Endothelial cell of umbilical vein (primary cell): Measurements from ENCODE around the gene LRFN2. TPM values are rescaled to one million over a fixed set of nuclear protein-coding genes. Genes with fewer than 3 reads are reported as not detected.

Experiments used
- BruUV-seq: library from RNA; stranded (reverse); fragments of 400-500 nt; replicated peaks from 2 replicates; lab custom pipeline; 2021; lab: Mats Ljungman, UMichigan
- CTCF ChIA-PET: fragments of 300-600, 350-600 bp; sonication (Branson Sonifier 250); formaldehyde crosslinking; loops from one replicate; lab custom pipeline; 2021; ENCODE audit warnings: antibody characterized with exemption, inconsistent platforms; lab: Charles Lee
- POLR2A ChIA-PET: fragments of 300-600, 350-600 bp; sonication (Branson Sonifier 250); formaldehyde crosslinking; loops from one replicate; lab custom pipeline; 2021; ENCODE audit warnings: antibody characterized with exemption, inconsistent platforms; lab: Charles Lee
- DNase-seq: peaks from one replicate; pipeline ENCODE4 v3.0.0-alpha.2; 2011; ENCODE audit warnings: low read depth, low spot score
- FAIRE-seq: peaks from 2 replicates; lab custom pipeline; 2011; peaks lifted over from hg19 to GRCh38; lab: Jason Lieb, UNC
- H2AFZ ChIP-seq: 2 replicates; pipeline ENCODE4 v1.6.0; 2012; ENCODE audit warnings: low read depth, low read length, control low read depth, inconsistent platforms
- H3K27ac ChIP-seq: 2 replicates; pipeline ENCODE4 v1.5.1; 2011; ENCODE audit warnings: low read depth, mild to moderate bottlenecking, control low read depth, low read length, moderate library complexity; ENCODE audit not compliant: insufficient read depth
- H3K27me3 ChIP-seq, 2 experiments: 2 replicates each; pipeline versions ENCODE4 v1.6.0 to v1.6.1; 2011; ENCODE audit warnings: low read length in 2 of 2, mixed read lengths in 1 of 2; ENCODE audit not compliant: control insufficient read depth in 2 of 2, insufficient read depth in 2 of 2
- H3K36me3 ChIP-seq, 2 experiments: 2 replicates in 1 of 2; 3 replicates in 1 of 2; pipeline ENCODE4 v1.5.1; 2011; ENCODE audit warnings: low read length in 2 of 2, mild to moderate bottlenecking in 1 of 2, moderate library complexity in 1 of 2; ENCODE audit not compliant: control insufficient read depth in 2 of 2, insufficient read depth in 2 of 2; ENCODE audit errors: extremely low read depth in 1 of 2
- H3K4me1 ChIP-seq: 3 replicates; pipeline ENCODE4 v1.5.1; 2011; ENCODE audit warnings: mild to moderate bottlenecking, low read length; ENCODE audit not compliant: control insufficient read depth, insufficient read depth; ENCODE audit errors: extremely low read depth
- H3K4me2 ChIP-seq: 2 replicates; pipeline ENCODE4 v1.6.1; 2011; ENCODE audit warnings: low read length, control low read depth, mixed read lengths; ENCODE audit not compliant: insufficient read depth
- H3K4me3 ChIP-seq, 3 experiments: fragments of 200-600 bp in 1 of 3; sonication (generic), shearing (Covaris generic) in 1 of 3; replicated peaks in 1 of 3; 2 replicates each; pipeline ENCODE4 v1.5.1; 2011 to 2016; ENCODE audit warnings: control low read depth in 3 of 3, low read length in 3 of 3, mild to moderate bottlenecking in 2 of 3, inconsistent platforms in 1 of 3, low read depth in 1 of 3, moderate library complexity in 1 of 3; ENCODE audit not compliant: insufficient read depth in 1 of 3
- H3K79me2 ChIP-seq: 2 replicates; pipeline ENCODE4 v1.6.0; 2012; ENCODE audit warnings: low read length, inconsistent platforms; ENCODE audit not compliant: control insufficient read depth, insufficient read depth
- H3K9ac ChIP-seq: replicated peaks from 2 replicates; pipeline ENCODE3; 2011; ENCODE audit warnings: low read length, control low read depth; ENCODE audit not compliant: insufficient read depth; ENCODE audit errors: extremely low read depth
- H3K9me1 ChIP-seq: replicated peaks from 3 replicates; pipeline ENCODE4 v1.6.0; 2011; ENCODE audit warnings: mild to moderate bottlenecking, low read length; ENCODE audit not compliant: control insufficient read depth, insufficient read depth; ENCODE audit errors: extremely low read depth
- H3K9me3 ChIP-seq: replicated peaks from 2 replicates; pipeline ENCODE4 v1.5.1; 2012; ENCODE audit warnings: low read length, inconsistent platforms; ENCODE audit not compliant: control insufficient read depth, insufficient read depth
- H4K20me1 ChIP-seq: replicated peaks from 2 replicates; pipeline ENCODE3; 2011; ENCODE audit warnings: mild to moderate bottlenecking, low read length; ENCODE audit not compliant: control insufficient read depth, insufficient read depth; ENCODE audit errors: extremely low read depth
- EZH2 ChIP-seq: IDR thresholded peaks from 2 replicates; pipeline ENCODE4 v1.6.1; 2012; ENCODE audit warnings: borderline replicate concordance, low read depth, mild to moderate bottlenecking, moderate library complexity, low read length, inconsistent platforms; ENCODE audit not compliant: severe bottlenecking
- GATA2 ChIP-seq: IDR thresholded peaks from 2 replicates; pipeline ENCODE4 v1.7.0; 2011; ENCODE audit warnings: low read depth, mild to moderate bottlenecking, moderate library complexity, mixed read lengths, low read length; ENCODE audit not compliant: insufficient read length, insufficient read depth
- JUN ChIP-seq: IDR thresholded peaks from 2 replicates; pipeline ENCODE4 v1.6.1; 2011; ENCODE audit warnings: borderline replicate concordance, low read depth; ENCODE audit not compliant: insufficient read length, insufficient read depth
- MYC ChIP-seq: IDR thresholded peaks from one replicate; pipeline ENCODE4 v1.6.1; 2011; ENCODE audit warnings: mild to moderate bottlenecking, low read depth, low read length
- POLR2A ChIP-seq: IDR thresholded peaks from 2 replicates; pipeline ENCODE4 v1.6.1; 2012; ENCODE audit warnings: low read depth, mild to moderate bottlenecking, control low read depth, low read length
- dilution Hi-C: fragments of 300-500 bp; cut with MboI; formaldehyde crosslinking; loops from one replicate; pipeline ENCODE4 v1.15.0; 2019; ENCODE audit warnings: low sequenced_read_pairs; ENCODE audit not compliant: extremely low pct_ligation_motif_present
- intact Hi-C: fragments of 100-400 bp; cut with micrococcal nuclease; formaldehyde crosslinking; loops from one replicate; pipeline ENCODE4 v1.10.0; 2022
- polyA plus RNA-seq, 4 experiments: library from polyadenylated mRNA; depleted of rRNA in 3 of 4; stranded (reverse) in 3 of 4; unstranded in 1 of 4; fragments of >200 nt; gene quantifications; 2 replicates each; pipeline versions ENCODE4 v1.2.1 to v1.2.3, GENCODE V29; 2011 to 2012; ENCODE audit warnings: missing spikeins in 1 of 4
- total RNA-seq: library from RNA; stranded (reverse); gene quantifications from 2 replicates; pipeline ENCODE4 v1.2.3, GENCODE V29; 2021
- TF ChIP-seq, protein P1 (sequence below), 2 donors: IDR thresholded peaks; 1 replicate in 1 of 2; 2 replicates in 1 of 2; pipeline ENCODE4 v1.5.1; 2011; ENCODE audit warnings: low read length in 2 of 2, mild to moderate bottlenecking in 2 of 2, moderate library complexity in 2 of 2, control low read depth in 1 of 2, inconsistent platforms in 1 of 2, low read depth in 1 of 2; ENCODE audit not compliant: insufficient read depth in 1 of 2; ENCODE audit errors: extremely low read depth in 1 of 2
- TF ChIP-seq, protein P2 (sequence below): IDR thresholded peaks from 2 replicates; pipeline ENCODE4 v1.6.1; 2011; ENCODE audit not compliant: insufficient read depth, insufficient read length

The LRFN2 gene
- total and polyA plus RNA-seq, 2 donors (not counting 3 experiments of a cell fraction or from before 2014, with no cell fraction given) = not detected

DNA sequence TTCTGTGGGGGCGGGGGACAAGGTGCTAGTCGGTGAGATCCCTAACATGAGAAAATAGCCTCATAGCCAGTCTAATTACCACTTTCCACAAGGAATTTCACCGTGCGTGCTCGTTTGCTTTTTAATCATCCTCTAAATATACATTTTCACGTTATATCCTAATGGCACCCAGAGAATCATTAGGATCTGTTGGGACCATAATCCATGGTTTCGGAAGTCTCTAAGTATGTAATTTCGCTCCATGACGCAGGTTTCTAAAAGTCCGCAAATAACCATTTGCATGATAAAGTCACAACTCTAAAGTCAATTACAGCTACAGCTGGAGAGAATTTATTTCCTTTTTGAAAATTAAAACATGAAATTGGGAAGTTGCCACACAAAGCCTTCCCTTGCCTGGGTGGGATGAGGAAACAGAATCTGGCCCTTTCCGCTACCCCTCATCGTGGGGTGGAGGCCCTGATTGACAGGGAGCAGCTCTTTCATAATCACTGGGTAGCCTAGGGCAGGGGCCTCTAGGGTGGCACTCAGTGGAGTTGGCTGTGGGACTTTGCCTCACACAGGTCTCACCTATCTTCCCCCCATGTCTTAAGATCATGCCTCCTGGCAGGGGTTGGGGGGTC, 81.9 kb downstream of the LRFN2 start:
- CTCF ChIA-PET = interaction anchor here (1.2 kb wide), 1 partner anchor 11 kb away, joined by 3 read pairs; no protein-coding TSS in a partner anchor
- FAIRE-seq (no peak), DNase-seq (no peak)
- no peaks in the 10 kb centered on the region for H4K20me1 ChIP-seq
- no TSS peak for BruUV-seq
- H3K27ac ChIP-seq = no peak overlapping the region
- no peaks in the 10 kb centered on the region for H3K27me3 ChIP-seq
- no peaks in the 10 kb centered on the region for H3K9me1 ChIP-seq
- H3K36me3 ChIP-seq = no peaks in the 10 kb centered on the region
- no peak overlapping the region for H3K4me3 ChIP-seq
- H2AFZ ChIP-seq = no peak overlapping the region
- dilution Hi-C loops = no loop called here
- H3K79me2 ChIP-seq = no peaks in the 10 kb centered on the region
- no peaks in the 10 kb centered on the region for H3K9me3 ChIP-seq
- H3K4me1 ChIP-seq = no peaks in the 10 kb centered on the region
- TF ChIP-seq EZH2 (no peak), POLR2A (no peak), GATA2 (no peak), MYC (no peak), JUN (no peak)
- TF ChIP-seq, protein P1, sequence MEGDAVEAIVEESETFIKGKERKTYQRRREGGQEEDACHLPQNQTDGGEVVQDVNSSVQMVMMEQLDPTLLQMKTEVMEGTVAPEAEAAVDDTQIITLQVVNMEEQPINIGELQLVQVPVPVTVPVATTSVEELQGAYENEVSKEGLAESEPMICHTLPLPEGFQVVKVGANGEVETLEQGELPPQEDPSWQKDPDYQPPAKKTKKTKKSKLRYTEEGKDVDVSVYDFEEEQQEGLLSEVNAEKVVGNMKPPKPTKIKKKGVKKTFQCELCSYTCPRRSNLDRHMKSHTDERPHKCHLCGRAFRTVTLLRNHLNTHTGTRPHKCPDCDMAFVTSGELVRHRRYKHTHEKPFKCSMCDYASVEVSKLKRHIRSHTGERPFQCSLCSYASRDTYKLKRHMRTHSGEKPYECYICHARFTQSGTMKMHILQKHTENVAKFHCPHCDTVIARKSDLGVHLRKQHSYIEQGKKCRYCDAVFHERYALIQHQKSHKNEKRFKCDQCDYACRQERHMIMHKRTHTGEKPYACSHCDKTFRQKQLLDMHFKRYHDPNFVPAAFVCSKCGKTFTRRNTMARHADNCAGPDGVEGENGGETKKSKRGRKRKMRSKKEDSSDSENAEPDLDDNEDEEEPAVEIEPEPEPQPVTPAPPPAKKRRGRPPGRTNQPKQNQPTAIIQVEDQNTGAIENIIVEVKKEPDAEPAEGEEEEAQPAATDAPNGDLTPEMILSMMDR (IDR thresholded peaks at IDR 0.05; ENCODE audit: extremely low read depth in 1 of 2, insufficient read depth in 1 of 2, low read depth in 1 of 2, low read length in 2 of 2) = no peak
- H3K9ac ChIP-seq = no peak overlapping the region
- intact Hi-C loops = no loop called here
- POLR2A ChIA-PET = no interaction called here
- H3K4me2 ChIP-seq = no peak overlapping the region

DNA sequence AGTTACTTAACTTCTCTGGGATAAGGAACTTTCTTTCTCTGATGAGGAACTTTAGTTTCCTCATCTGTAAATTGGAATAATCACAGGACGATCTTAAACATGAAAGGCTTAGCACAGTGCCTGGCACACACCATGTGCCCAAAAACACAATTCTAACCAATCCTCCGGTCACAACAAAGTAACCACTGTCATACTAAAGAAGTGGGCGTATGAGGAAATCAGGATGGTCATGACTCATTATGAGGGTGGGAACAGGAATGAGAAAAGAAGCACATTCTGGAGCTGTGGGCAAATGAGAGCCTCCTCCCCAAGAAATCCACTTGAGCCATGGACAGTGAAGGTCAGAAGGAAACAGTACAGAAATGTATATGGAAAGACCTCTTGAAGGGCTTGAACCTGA, 82.9 kb downstream of the LRFN2 start:
- intact Hi-C loops = no loop called here
- Histone ChIP-seq H3K79me2 (no peaks in the 10 kb centered on the region), H4K20me1 (no peaks in the 10 kb centered on the region), H3K9ac (no peak overlapping the region), H3K9me3 (no peaks in the 10 kb centered on the region), H3K9me1 (no peaks in the 10 kb centered on the region), H3K36me3 (no peaks in the 10 kb centered on the region), H3K27me3 (no peaks in the 10 kb centered on the region), H3K4me2 (no peak overlapping the region), H3K4me1 (no peaks in the 10 kb centered on the region), H3K27ac (no peak overlapping the region), H2AFZ (no peak overlapping the region), H3K4me3 (no peak overlapping the region)
- POLR2A ChIA-PET = no interaction called here
- DNase-seq (no peak), FAIRE-seq (no peak)
- TF ChIP-seq, protein P2, sequence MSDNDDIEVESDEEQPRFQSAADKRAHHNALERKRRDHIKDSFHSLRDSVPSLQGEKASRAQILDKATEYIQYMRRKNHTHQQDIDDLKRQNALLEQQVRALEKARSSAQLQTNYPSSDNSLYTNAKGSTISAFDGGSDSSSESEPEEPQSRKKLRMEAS = no peak
- TF ChIP-seq, protein P1 (IDR thresholded peaks at IDR 0.05; ENCODE audit: extremely low read depth in 1 of 2, insufficient read depth in 1 of 2, low read depth in 1 of 2, low read length in 2 of 2) = no peak
- no TSS peak for BruUV-seq
- CTCF ChIA-PET = no interaction called here
- dilution Hi-C loops = no loop called here
